Measurements from ENCODE around the gene USH2A.

USH2A gene

DNA sequence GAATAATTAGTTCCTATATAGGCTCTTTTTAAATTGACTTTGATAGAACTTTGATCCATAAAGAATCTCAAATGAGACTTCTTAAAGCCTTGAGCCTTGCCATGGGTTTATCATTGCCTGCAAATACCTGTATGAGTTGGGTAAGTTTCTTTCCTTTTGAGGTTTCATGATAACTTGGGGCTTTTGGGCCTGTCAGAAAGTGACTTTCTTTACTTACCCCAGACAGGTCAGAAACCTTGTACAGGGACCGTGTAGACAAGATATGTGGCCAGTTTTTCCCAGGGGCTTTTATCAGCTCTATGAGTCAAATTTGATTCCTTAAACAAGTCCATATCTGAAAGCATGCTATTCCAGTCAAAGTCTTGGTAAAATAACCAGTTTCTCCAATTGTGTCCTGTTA lies 838.9 kb downstream of the USH2A start:
- Histone ChIP-seq H3K27ac (no peak overlapping the region), H3K36me3 (peaks cover 46 to 62% (median 58%) of the 10 kb centered on the region in 3 donors)

DNA sequence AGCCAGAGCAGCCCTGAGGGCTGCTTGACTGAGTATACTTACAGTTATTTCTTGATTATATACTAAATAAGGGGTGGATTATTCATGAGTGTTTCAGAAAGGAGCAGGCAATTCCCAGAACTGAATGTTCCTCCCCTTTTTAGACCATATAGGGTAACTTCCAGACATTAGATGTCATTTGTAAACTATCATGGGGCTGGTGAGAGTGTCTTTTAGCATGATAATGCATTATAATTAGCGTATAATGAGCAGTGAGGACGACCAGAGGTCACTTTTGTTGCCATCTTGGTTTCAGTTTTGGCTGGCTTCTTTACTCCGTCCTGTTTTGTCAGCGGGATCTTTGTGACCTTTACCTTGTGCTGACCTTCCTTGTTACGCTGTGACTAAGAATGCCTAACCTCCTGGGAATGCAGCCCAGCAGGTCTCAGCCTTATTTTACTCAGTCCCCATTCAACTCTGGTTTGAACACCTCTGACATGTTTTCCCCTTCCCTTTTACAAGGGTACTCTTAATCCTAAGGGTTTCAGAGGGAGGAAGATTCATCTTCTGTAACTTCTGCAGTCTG lies 840.0 kb downstream of the USH2A start:
- Histone ChIP-seq H3K36me3 (peaks cover 45 to 63% (median 61%) of the 10 kb centered on the region in 3 donors), H3K9me3 (no peaks in the 10 kb centered on the region), H3K4me1 (no peaks in the 10 kb centered on the region), H3K27me3 (no peaks in the 10 kb centered on the region), H3K4me3 (no peak overlapping the region), H3K27ac (no peak overlapping the region)
- intact Hi-C loops (cut with DNase I; ENCODE audit: low total_unique reads) = no loop called here
- TF ChIP-seq, protein P1, sequence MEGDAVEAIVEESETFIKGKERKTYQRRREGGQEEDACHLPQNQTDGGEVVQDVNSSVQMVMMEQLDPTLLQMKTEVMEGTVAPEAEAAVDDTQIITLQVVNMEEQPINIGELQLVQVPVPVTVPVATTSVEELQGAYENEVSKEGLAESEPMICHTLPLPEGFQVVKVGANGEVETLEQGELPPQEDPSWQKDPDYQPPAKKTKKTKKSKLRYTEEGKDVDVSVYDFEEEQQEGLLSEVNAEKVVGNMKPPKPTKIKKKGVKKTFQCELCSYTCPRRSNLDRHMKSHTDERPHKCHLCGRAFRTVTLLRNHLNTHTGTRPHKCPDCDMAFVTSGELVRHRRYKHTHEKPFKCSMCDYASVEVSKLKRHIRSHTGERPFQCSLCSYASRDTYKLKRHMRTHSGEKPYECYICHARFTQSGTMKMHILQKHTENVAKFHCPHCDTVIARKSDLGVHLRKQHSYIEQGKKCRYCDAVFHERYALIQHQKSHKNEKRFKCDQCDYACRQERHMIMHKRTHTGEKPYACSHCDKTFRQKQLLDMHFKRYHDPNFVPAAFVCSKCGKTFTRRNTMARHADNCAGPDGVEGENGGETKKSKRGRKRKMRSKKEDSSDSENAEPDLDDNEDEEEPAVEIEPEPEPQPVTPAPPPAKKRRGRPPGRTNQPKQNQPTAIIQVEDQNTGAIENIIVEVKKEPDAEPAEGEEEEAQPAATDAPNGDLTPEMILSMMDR (IDR thresholded peaks at IDR 0.05) = no peak
- no peak for DNase-seq

More for the DNA sequence above, 838.9 kb downstream of the USH2A start:
- TF ChIP-seq, protein P1 (IDR thresholded peaks at IDR 0.05) = no peak
- Histone ChIP-seq H3K27me3 (no peaks in the 10 kb centered on the region), H3K4me3 (no peak overlapping the region), H3K9me3 (no peaks in the 10 kb centered on the region), H3K4me1 (no peaks in the 10 kb centered on the region)
- no peak for DNase-seq
- intact Hi-C loops (cut with DNase I; ENCODE audit: low total_unique reads) = no loop called here

DNA sequence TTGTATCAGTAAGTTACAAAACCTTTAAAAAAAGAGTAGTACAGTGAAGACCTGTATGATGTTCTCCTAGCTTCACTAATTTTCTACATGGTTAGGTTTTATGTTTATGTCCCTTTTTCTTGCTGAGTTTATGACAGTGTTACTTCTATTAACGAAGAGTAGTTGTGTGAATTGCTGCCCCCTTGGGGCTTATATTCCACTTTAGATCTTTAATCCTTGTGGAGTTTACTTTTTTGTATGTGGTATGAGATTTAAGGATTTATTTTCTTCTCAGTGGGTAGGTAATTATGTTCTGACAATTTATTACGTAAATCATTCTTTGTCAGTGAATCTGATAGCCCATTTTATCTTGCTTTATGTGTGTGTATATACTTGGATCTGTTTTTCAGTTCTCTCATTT lies 841.4 kb downstream of the USH2A start:
- Histone ChIP-seq H3K36me3 (peaks cover 50 to 75% (median 64%) of the 10 kb centered on the region in 3 donors), H3K27me3 (no peaks in the 10 kb centered on the region), H3K27ac (no peak overlapping the region), H3K9me3 (no peaks in the 10 kb centered on the region), H3K4me1 (no peaks in the 10 kb centered on the region), H3K4me3 (no peak overlapping the region)
- TF ChIP-seq, protein P1 (IDR thresholded peaks at IDR 0.05) = no peak
- DNase-seq = no peak
- intact Hi-C loops (cut with DNase I; ENCODE audit: low total_unique reads) = no loop called here
